ENCODE data around the gene IER3. TPM values are rescaled to one million over a fixed set of nuclear protein-coding genes. Genes with fewer than 3 reads are reported as not detected.

Gene IER3
- total and polyA plus RNA-seq, 5 experiments from 2014 or later: 0.58 to 17.0 (median 1.8) TPM

GRCh38 chr6:30741789-30742315 is 2.5 kb downstream of the IER3 start:
- no peak for ATAC-seq
- Mint-ChIP-seq H3K27ac (peak overlapping the region; percentile 78 to 91 (median 86)), H3K4me1 (peaks cover 44 to 78% (median 74%) of the 10 kb centered on the region in 4 donors), H3K36me3 (peaks cover 0 to 26% (median 9%) of the 10 kb centered on the region in 3 donors), H3K4me3 (peak overlapping the region; percentile 86 to 97 (median 90)), H3K27me3 (no peaks in the 10 kb centered on the region), H3K9me3 (no peaks in the 10 kb centered on the region)
- POLR2A ChIA-PET: interaction anchor here (0.7 to 1.5 kb wide), 5 partner anchors 9 to 142 kb away, joined by 3 to 6 read pairs (median 3); partner anchors contain the start of gene DDR1
- DNase-seq: no peak

- Mint-ChIP-seq H3K4me1 (peaks cover 48 to 83% (median 80%) of the 10 kb centered on the region in 4 donors), H3K4me3 (peak overlapping the region; percentile 86 to 97 (median 90)), H3K27ac (peak overlapping the region; percentile 10 to 91 (median 85)), H3K9me3 (no peaks in the 10 kb centered on the region), H3K27me3 (no peaks in the 10 kb centered on the region), H3K36me3 (peaks cover 0 to 26% (median 11%) of the 10 kb centered on the region in 3 donors)
- POLR2A ChIA-PET: interaction anchor here (0.7 to 1.7 kb wide), 5 partner anchors 8 to 53 kb away, joined by 3 to 8 read pairs (median 4); no protein-coding TSS in a partner anchor
- ATAC-seq: no peak
- no peak for DNase-seq
Measured at GRCh38 chr6:30741063-30741779, 3.1 kb downstream of the IER3 start.

- Mint-ChIP-seq H3K36me3 (peaks cover 0 to 26% (median 11%) of the 10 kb centered on the region in 3 donors), H3K9me3 (no peaks in the 10 kb centered on the region), H3K4me3 (peak overlapping the region in 8 of 10 donors; percentile 30 to 96 (median 54)), H3K27ac (peak overlapping the region in 7 of 10 donors; percentile 16 to 85 (median 77)), H3K4me1 (peaks cover 54 to 88% (median 85%) of the 10 kb centered on the region in 4 donors), H3K27me3 (no peaks in the 10 kb centered on the region)
- no peak for ATAC-seq
- POLR2A ChIA-PET: interaction anchor here (0.7 to 1.8 kb wide), 4 partner anchors 10 to 53 kb away, joined by 3 to 8 read pairs (median 5); no protein-coding TSS in a partner anchor
- DNase-seq: no peak
Measured at GRCh38 chr6:30740540-30740870, 3.8 kb downstream of the IER3 start.

- no peak for DNase-seq
- POLR2A ChIA-PET: interaction anchor here (0.6 to 3.0 kb wide), 6 partner anchors 18 to 197 kb away, joined by 3 to 17 read pairs (median 4); no protein-coding TSS in a partner anchor
- peaks cover 48 to 82% (median 80%) of the 10 kb centered on the region in 4 donors for H3K4me1 Mint-ChIP-seq
- H3K27ac Mint-ChIP-seq: peak overlapping the region in 9 of 10 donors; percentile 56 to 92 (median 77)
- peaks cover 0 to 34% (median 14%) of the 10 kb centered on the region in 3 donors for H3K36me3 Mint-ChIP-seq
- H3K4me3 Mint-ChIP-seq: peak overlapping the region in 4 of 10 donors; percentile 3 to 48 (median 8)
- no peaks in the 10 kb centered on the region for H3K27me3 Mint-ChIP-seq
- no peak for ATAC-seq
- no peaks in the 10 kb centered on the region for H3K9me3 Mint-ChIP-seq
Measured at GRCh38 chr6:30738532-30738931, 5.8 kb downstream of the IER3 start.

GRCh38 chr6:30735668-30736314 is 8.6 kb downstream of the IER3 start:
- H3K4me3 Mint-ChIP-seq: peak overlapping the region; percentile 62 to 93 (median 83)
- H3K9me3 Mint-ChIP-seq: no peaks in the 10 kb centered on the region
- peaks cover 0 to 40% (median 16%) of the 10 kb centered on the region in 3 donors for H3K36me3 Mint-ChIP-seq
- no peaks in the 10 kb centered on the region for H3K27me3 Mint-ChIP-seq
- peaks cover 40 to 72% (median 66%) of the 10 kb centered on the region in 4 donors for H3K4me1 Mint-ChIP-seq
- DNase-seq (no peak), ATAC-seq (peak; percentile 23 to 33)
- POLR2A ChIA-PET: interaction anchor here (1.0 to 3.0 kb wide), 10 partner anchors 11 to 121 kb away, joined by 3 to 17 read pairs (median 6); partner anchors contain the start of gene MDC1
- peak overlapping the region; percentile 25 to 95 (median 86) for H3K27ac Mint-ChIP-seq

GRCh38 chr6:30732237-30732943 is 12.0 kb downstream of the IER3 start:
- peaks cover 32 to 55% (median 43%) of the 10 kb centered on the region in 4 donors for H3K4me1 Mint-ChIP-seq
- no peak overlapping the region for H3K4me3 Mint-ChIP-seq
- no peak for ATAC-seq
- POLR2A ChIA-PET: interaction anchor here (0.8 to 4.5 kb wide), 5 partner anchors 10 to 191 kb away, joined by 3 to 15 read pairs (median 4); partner anchors contain the start of genes DHX16 and FLOT1
- no peak for DNase-seq
- peak overlapping the region in 4 of 10 donors; percentile 29 to 84 (median 62) for H3K27ac Mint-ChIP-seq
- H3K9me3 Mint-ChIP-seq: no peaks in the 10 kb centered on the region
- peaks cover 0 to 35% (median 12%) of the 10 kb centered on the region in 3 donors for H3K36me3 Mint-ChIP-seq
- no peaks in the 10 kb centered on the region for H3K27me3 Mint-ChIP-seq

- H3K36me3 Mint-ChIP-seq: peaks cover 0 to 41% (median 9%) of the 10 kb centered on the region in 3 donors
- DNase-seq (peak; percentile 66 to 90 (median 80)), ATAC-seq (peak; percentile 98 to 99)
- H3K27ac Mint-ChIP-seq: peak overlapping the region; percentile 47 to 81 (median 70)
- peaks cover 21 to 47% (median 31%) of the 10 kb centered on the region in 4 donors for H3K4me1 Mint-ChIP-seq
- no peaks in the 10 kb centered on the region for H3K9me3 Mint-ChIP-seq
- peak overlapping the region; percentile 14 to 77 (median 51) for H3K4me3 Mint-ChIP-seq
- POLR2A ChIA-PET: interaction anchor here (0.6 to 6.6 kb wide), 26 partner anchors 9 to 356 kb away, joined by 3 to 51 read pairs (median 4); partner anchors contain the start of genes ABCF1, DHX16, FLOT1 and IER3
- H3K27me3 Mint-ChIP-seq: no peaks in the 10 kb centered on the region
Measured at GRCh38 chr6:30730601-30731435, 13.5 kb downstream of the IER3 start.

- Mint-ChIP-seq H3K4me1 (peaks cover 23 to 58% (median 48%) of the 10 kb centered on the region in 4 donors), H3K27me3 (no peaks in the 10 kb centered on the region), H3K27ac (peak overlapping the region in 9 of 10 donors; percentile 34 to 84 (median 80)), H3K9me3 (no peaks in the 10 kb centered on the region), H3K36me3 (peaks cover 0 to 58% (median 14%) of the 10 kb centered on the region in 3 donors), H3K4me3 (no peak overlapping the region)
- no peak for DNase-seq
- POLR2A ChIA-PET: interaction anchor here (0.5 to 6.6 kb wide), 10 partner anchors 47 to 1616 kb away, joined by 3 to 51 read pairs (median 4); partner anchors contain the start of gene DHX16
- ATAC-seq: no peak
Measured at GRCh38 chr6:30727920-30728553, 16.3 kb downstream of the IER3 start.

GRCh38 chr6:30726506-30727413 is 17.6 kb downstream of the IER3 start:
- peaks cover 0 to 58% (median 15%) of the 10 kb centered on the region in 3 donors for H3K36me3 Mint-ChIP-seq
- DNase-seq: no peak
- H3K27me3 Mint-ChIP-seq: no peaks in the 10 kb centered on the region
- H3K27ac Mint-ChIP-seq: peak overlapping the region in 8 of 10 donors; percentile 52 to 84 (median 70)
- no peak overlapping the region for H3K4me3 Mint-ChIP-seq
- peaks cover 27 to 67% (median 57%) of the 10 kb centered on the region in 4 donors for H3K4me1 Mint-ChIP-seq
- ATAC-seq: no peak
- POLR2A ChIA-PET: interaction anchor here (0.6 to 6.6 kb wide), 7 partner anchors 14 to 210 kb away, joined by 3 to 51 read pairs (median 3); partner anchors contain the start of gene DHX16
- H3K9me3 Mint-ChIP-seq: no peaks in the 10 kb centered on the region

All from naive thymus-derived CD8-positive, alpha-beta T cell (primary cell).